Stimulated activated CD8-positive, alpha-beta memory T cell treated with anti-CD3 and anti-CD28 coated beads, Interleukin-7, amount 100 ng/mL, for 4 hours (primary cell): ENCODE results near the gene FRY.

Experiments
- DNase-seq, 2 donors: peaks; one replicate each; pipeline ENCODE4 v3.0.0-alpha.2; 2020; ENCODE audit warnings: low read depth in 2 of 2

The FRY gene

GRCh38 chr13:32016631-32017030 lies 14.9 kb upstream of the FRY start:
- no peak for DNase-seq

DNA sequence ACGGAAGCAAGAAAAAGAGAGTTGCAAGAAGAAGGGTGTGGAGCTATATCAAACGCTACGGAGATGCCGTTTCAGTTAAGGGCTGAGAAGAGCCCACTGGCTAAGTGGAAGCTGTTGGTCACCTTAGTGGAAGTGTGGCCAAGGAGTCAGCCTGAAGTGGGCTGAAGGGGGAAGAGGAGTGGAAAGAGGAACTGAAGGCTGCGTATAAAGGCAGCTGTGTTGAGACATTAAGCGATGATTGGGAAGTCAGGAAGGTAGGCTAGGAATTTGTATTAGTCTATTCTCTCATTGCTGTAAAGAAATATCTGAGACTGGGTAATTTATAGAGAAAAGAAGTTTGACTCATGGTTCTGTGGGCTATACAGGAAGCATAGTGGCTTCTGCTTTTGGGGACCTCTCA lies 14.1 kb upstream of the FRY start:
- no peak for DNase-seq

DNA sequence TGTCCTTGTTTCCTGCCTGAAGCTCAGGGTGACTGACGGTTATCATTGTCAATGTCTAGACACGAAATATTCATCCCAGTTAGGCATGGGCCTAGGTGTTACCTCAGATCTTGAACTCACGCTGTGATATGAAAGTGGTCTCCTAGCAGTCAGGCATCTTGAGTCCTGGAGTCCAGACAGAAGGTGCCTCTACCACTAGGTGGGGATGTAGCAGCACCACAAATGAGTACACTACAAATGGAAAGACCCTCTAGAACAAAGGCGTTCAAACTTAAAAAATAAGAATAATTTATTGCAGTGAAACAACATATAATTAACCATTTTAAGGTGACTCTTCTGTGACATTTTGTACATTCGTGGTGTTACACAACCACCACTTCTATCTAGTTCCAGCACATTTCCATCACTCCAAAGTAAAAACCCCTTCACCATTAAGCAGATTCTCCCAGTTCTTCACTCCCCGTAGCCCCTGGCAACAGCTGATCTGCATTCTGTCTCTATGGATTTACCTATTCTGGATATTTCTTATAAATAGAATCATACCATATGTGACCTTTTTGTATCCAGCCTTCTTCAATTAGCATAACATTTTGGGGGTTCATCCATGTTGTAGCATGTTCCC lies 11.9 kb upstream of the FRY start:
- DNase-seq, result no peak

GRCh38 chr13:32021785-32022184 lies 9.8 kb upstream of the FRY start:
- DNase-seq, result no peak

GRCh38 chr13:32022311-32022710 lies 9.3 kb upstream of the FRY start:
- DNase-seq, result no peak

- DNase-seq, result no peak
Measured at GRCh38 chr13:32023096-32023495, 8.5 kb upstream of the FRY start.

- no peak for DNase-seq
Measured at GRCh38 chr13:32023698-32024097, 7.9 kb upstream of the FRY start.

GRCh38 chr13:32024750-32025149 lies 6.8 kb upstream of the FRY start:
- DNase-seq, result no peak

DNA sequence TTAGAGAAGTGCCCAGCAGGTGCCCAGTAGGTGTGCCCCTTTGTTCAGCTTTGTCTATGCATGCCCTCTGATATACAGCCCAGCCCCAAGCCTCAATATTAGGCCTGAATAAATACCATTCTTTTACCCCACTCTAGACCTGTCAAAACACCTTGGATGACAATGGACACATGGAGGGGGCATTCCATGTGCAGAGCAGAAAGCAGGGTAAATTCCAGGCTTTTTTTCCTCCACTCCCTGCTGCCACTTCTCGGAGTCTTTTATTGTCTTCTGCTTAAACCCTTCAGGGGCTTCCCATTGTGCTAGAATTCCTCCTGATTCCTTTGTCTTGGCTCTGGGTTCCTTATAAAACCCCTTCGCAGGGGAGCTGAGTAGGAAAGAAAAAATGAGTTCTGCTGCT lies 5.8 kb upstream of the FRY start:
- no peak for DNase-seq

DNA sequence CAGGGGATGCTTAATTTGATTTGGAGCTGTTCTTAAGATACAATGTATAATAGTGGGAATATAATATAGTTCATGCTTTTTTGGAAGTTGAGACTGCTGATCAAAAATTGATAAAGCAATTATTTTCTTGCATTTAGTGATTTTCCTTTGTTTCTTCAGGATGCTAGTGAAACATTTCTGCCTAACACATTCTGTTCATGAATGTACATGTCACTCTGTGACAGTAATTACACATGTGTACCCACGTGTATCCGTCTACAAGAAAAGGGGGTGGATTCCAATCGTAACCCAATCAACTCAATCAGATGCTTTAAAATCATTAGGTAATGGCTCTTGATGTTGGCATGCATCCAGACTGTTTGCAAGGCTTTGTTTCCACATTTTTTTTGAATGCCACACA lies 5.0 kb upstream of the FRY start:
- no peak for DNase-seq

DNA sequence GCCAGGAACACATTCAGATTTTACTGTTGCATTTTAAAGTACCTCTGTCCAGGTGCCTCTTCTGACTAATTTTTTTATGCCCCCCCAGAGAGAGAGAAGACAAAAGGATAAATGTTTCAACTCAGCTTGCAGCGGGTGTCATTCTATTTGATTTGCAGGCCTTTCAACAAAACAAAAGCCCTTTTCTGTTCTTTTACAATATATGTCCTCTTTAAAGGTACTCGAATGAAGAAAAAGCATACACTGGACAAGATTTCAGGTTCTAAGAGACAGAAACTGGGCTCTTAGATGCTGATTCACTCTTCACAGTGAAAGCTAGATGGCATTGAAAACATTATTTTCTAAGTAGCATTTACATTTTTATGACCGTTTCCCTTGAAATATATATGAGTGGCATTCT lies 2.9 kb upstream of the FRY start:
- DNase-seq, result no peak

DNA sequence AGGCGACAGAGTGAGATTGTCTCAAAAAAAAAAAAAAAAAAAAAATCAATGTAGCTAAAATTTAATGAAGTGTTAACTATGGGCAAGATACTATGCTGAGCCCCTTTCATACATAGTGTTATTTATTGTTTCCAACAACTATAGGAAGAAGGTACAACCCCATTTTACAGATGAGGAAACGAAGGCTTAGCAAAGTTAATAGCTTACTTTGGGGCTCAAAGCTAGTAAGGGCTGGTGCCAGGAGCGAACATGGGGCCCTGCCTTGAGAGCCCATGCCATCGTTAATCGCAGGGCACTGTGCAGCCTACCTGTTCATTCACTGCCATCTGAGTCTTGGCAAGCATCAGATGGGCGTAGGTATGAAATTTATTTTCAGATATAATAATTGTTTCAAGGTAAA lies 1.9 kb upstream of the FRY start:
- no peak for DNase-seq

DNA sequence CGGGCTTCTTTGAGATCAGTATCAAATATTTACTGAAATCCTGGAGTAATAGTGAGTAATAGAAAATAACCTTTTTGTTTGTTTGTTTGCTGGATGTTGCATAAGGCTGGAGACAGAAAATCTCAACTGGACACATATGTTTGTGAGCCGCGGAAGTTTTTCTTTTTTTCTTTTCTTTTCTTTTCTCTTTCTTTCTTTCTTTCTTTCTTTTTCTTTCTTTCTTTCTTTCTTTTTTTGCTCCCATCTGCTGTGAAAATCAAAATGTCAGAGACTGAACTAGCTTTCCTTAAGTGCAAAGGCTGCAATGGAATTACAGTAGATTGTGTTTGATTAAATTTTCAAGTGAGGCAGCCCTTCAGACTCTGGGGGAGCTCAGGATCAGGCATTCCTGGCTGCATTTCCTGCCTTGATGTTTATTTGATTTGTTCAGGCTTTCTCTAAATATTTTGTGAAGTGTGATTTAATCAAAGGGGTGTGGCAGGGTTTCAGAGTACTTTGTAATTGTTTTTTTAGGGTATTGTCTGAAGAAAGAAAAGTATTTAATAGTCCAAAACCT lies 319 bp downstream of the FRY start:
- no peak for DNase-seq

DNA sequence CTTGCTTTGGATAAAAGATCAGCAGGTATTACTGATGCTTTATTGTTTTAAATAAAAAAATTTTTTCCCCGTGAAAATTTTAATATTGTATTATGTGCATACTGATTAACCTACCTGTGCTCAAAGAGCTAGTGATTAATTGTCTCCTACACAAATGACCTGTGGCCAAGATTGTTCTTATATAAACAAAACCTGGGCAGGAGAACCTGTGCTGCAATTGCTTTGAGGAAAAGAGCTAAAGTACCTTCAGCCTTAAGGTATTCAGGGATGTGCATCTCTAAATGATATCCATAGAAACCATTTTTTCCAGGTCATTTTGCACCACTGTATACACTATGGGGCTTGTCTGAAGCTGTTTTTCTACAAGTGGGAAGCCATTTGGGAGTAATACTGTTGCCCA lies 1.2 kb downstream of the FRY start:
- no peak for DNase-seq

DNA sequence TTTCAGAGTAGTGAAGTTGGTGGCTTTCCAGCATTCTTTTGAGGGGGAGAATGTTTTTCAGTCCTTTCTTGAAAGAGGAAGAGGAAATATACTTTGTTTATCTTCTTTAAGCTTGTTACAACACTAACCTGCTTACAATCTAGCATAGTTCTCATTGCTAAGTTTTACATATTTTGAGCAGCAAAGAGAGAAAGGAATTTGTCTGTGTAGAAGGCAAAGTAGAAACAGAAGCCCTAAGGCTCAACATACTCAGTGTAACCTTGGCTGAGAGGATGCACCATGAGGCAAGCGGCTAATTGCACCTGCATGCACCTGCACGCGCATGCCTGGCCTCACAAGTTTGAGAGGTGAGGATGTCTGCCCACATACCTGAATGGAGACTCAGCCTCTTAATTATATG lies 2.2 kb downstream of the FRY start:
- DNase-seq, result no peak

GRCh38 chr13:32035716-32036115 lies 4.1 kb downstream of the FRY start:
- DNase-seq, result no peak

DNA sequence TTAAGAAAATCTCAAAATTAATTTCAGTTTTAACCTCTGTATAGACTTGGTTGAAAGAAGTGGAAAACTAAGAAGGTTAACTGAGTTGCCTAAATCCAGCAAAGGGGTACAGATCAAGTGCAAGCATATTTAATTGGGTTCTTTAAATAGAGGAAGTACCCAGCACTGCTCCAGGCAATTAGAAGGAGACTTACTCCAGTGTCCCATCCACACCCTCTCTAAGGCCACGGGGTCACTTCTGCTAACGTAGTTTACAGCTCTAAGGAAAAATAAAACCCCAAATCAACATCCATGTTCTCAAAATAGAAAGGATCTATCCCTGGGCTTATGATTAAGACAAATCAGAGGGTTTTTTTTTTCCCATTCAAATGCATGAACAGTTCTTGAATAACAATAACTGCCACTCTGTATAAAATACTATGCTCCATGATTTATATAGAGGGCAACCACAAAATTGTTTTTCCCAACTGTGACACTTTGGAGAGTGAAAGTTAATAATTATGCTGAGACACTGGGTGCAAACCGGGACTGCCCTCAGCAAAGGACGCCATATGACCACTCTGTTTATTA lies 4.6 kb downstream of the FRY start:
- no peak for DNase-seq

GRCh38 chr13:32036757-32037156 lies 5.2 kb downstream of the FRY start:
- DNase-seq, result no peak

GRCh38 chr13:32037471-32037870 lies 5.9 kb downstream of the FRY start:
- DNase-seq, result no peak

GRCh38 chr13:32038343-32038742 lies 6.8 kb downstream of the FRY start:
- DNase-seq, result no peak

DNA sequence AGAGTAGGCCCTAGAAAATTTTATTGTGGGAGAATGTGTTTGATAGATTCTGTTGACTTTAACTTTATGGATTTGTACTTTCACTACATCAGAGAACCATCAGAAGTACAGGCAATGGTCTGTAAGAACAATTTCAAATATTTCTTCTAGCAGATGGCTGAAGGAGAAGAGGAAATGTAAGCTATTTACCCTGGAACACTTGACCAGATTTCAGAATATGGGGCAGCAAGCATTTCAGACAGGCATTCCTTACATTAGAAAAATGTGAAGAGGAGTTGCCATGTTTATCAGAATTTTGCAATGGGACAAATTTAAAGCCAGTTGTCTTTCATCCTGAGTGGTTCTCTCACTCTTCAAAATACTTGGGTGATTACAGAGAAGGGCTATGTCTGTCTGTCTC lies 7.5 kb downstream of the FRY start:
- DNase-seq, result no peak

DNA sequence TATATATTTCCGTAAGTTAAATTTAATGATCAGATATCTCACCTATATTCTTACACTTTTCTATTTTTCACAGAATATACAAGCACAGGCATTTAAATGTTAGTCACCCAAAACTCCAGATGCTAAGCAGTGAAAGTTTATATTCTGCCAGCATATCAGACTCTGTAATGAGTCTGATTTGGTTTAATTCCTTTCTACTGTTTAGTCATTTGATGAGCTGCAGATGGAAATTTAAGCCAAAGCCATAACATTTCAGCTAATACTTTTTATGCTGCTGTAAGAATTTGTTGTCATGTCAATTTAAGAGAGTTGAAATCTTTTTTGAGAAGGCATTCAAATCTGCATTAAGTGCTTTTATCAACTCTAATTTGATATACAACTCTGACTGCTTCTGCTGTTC lies 8.0 kb downstream of the FRY start:
- DNase-seq, result no peak

- no peak for DNase-seq
Measured at GRCh38 chr13:32040052-32040642, 8.6 kb downstream of the FRY start.

GRCh38 chr13:32040689-32041088 lies 9.1 kb downstream of the FRY start:
- DNase-seq, result no peak
